K562 (cell line): ENCODE data around the gene CD300LG. TPM values are rescaled to one million over a fixed set of nuclear protein-coding genes. Genes with fewer than 3 reads are reported as not detected.

Experiments
- CREM ChIP-seq: IDR thresholded peaks from 2 replicates; pipeline ENCODE4 v1.6.1; 2014; ENCODE audit warnings: antibody characterized with exemption, low read depth
- MAZ ChIP-seq, 2 experiments: fragments of 450-650 bp in 1 of 2; sonication (generic) in 1 of 2; formaldehyde crosslinking; IDR thresholded peaks in 1 of 2; conservative IDR thresholded peaks in 1 of 2; 2 replicates each; pipeline versions ENCODE4 v1.4.0 to v1.5.0; 2020; ENCODE audit warnings: mild to moderate bottlenecking in 1 of 2, missing genetic modification reagents in 1 of 2
- MCM2 ChIP-seq: fragments of 450-650 bp; IDR thresholded peaks from 2 replicates; pipeline ENCODE4 v1.6.1; 2017; ENCODE audit warnings: low read depth, mild to moderate bottlenecking
- RAD21 ChIP-seq, 2 experiments: fragments of 250-450 bp in 1 of 2; fragments of 450-650 bp in 1 of 2; sonication (Bioruptor Pico) in 1 of 2; formaldehyde crosslinking in 1 of 2; IDR thresholded peaks in 1 of 2; conservative IDR thresholded peaks in 1 of 2; 2 replicates each; pipeline versions ENCODE4 v1.4.0 to v1.8.0; 2020 to 2022; ENCODE audit warnings: mild to moderate bottlenecking in 2 of 2, moderate library complexity in 1 of 2
- RBM17 ChIP-seq: fragments of 200-400 bp; formaldehyde crosslinking; IDR thresholded peaks from 2 replicates; pipeline ENCODE4 v1.6.1; 2017; ENCODE audit warnings: low read depth, mild to moderate bottlenecking, low read length, borderline replicate concordance
- RCOR1 ChIP-seq, 2 experiments: IDR thresholded peaks; 2 replicates each; pipeline ENCODE4 v1.6.1; 2012; ENCODE audit warnings: low read depth in 2 of 2, low read length in 2 of 2, borderline replicate concordance in 1 of 2, improper control_type of control experiment in 1 of 2
- SAFB2 ChIP-seq: fragments of 200-400 bp; formaldehyde crosslinking; IDR thresholded peaks from 2 replicates; pipeline ENCODE4 v1.6.1; 2018; ENCODE audit warnings: borderline replicate concordance, low read length, low read depth, moderate library complexity; ENCODE audit not compliant: severe bottlenecking
- SMAD4 ChIP-seq: fragments of 250-450 bp; sonication (Bioruptor Pico); conservative IDR thresholded peaks from 2 replicates; pipeline ENCODE4 v1.8.0; 2021; ENCODE audit warnings: inconsistent platforms, mild to moderate bottlenecking, moderate library complexity
- STAG1 ChIP-seq: sonication (generic); formaldehyde crosslinking; IDR thresholded peaks from 2 replicates; pipeline ENCODE4 v1.5.0; 2020; ENCODE audit warnings: missing genetic modification reagents, borderline replicate concordance
- XRCC5 ChIP-seq: fragments of 200-400 bp; formaldehyde crosslinking; IDR thresholded peaks from 2 replicates; pipeline ENCODE4 v1.6.1; 2017; ENCODE audit warnings: low read depth, mild to moderate bottlenecking, low read length
- ZBTB7A ChIP-seq: IDR thresholded peaks from 2 replicates; pipeline ENCODE4 v1.6.1; 2011; ENCODE audit warnings: low read depth, mild to moderate bottlenecking, low read length, moderate library complexity, borderline replicate concordance; ENCODE audit not compliant: control insufficient read depth
- ZC3H4 ChIP-seq: sonication (generic); formaldehyde crosslinking; IDR thresholded peaks from 2 replicates; pipeline ENCODE4 v1.9.0; 2021; ENCODE audit warnings: missing genetic modification reagents, borderline replicate concordance
- ZFP36 ChIP-seq: fragments of 150-350 bp; IDR thresholded peaks from 2 replicates; pipeline ENCODE4 v1.6.1; 2018; ENCODE audit warnings: low read length, low read depth; ENCODE audit not compliant: partially characterized antibody
- polyA plus RNA-seq, 8 experiments: library from polyadenylated mRNA; depleted of rRNA in 4 of 8; stranded (reverse) in 5 of 8; unstranded in 3 of 8; fragments of >200 nt; fragmentation: Nextera tagmentation in 2 of 8; fragmentation: Illumina TruSeq in 1 of 8; extraction: Ambion mirVana in 2 of 8; extraction: Trizol in 1 of 8; gene quantifications; 2 replicates each; pipeline versions ENCODE4 v1.2.1 to v1.2.3, GENCODE V29; 2011 to 2014; ENCODE audit warnings: inconsistent platforms in 1 of 8, missing spikeins in 1 of 8
- total RNA-seq, 7 experiments: library from RNA; depleted of rRNA in 6 of 7; stranded (reverse); fragments of >200 nt in 6 of 7; fragmentation: Illumina TruSeq in 2 of 7; extraction: Trizol in 2 of 7; gene quantifications; 2 replicates each; pipeline versions ENCODE4 v1.2.1 to v1.2.3, GENCODE V29; 2011 to 2021; ENCODE audit warnings: low replicate concordance in 1 of 7
- TF ChIP-seq, protein P1 (sequence below), 2 experiments: fragments of 450-650 bp; formaldehyde crosslinking in 1 of 2; IDR thresholded peaks; 2 replicates each; pipeline versions ENCODE4 v1.4.0 to v1.6.1; 2014 to 2020; ENCODE audit warnings: mild to moderate bottlenecking in 2 of 2, borderline replicate concordance in 1 of 2, low read depth in 1 of 2
- TF ChIP-seq, protein P2 (sequence below): fragments of 200-800 bp; sonication (Bioruptor generic); IDR thresholded peaks from 2 replicates; pipeline ENCODE4 v1.6.1; 2017; ENCODE audit warnings: missing genetic modification characterization, missing compliant biosample characterization
- TF ChIP-seq, protein P3 (sequence below): sonication (generic); formaldehyde crosslinking; IDR thresholded peaks from 2 replicates; pipeline ENCODE4 v1.8.0; 2022; ENCODE audit warnings: missing genetic modification reagents, mild to moderate bottlenecking, moderate library complexity, borderline replicate concordance

The CD300LG gene
- total and polyA plus RNA-seq, 9 of the 15 experiments (the other 6 are each of a cell fraction or from before 2014, with no cell fraction given): not detected

DNA sequence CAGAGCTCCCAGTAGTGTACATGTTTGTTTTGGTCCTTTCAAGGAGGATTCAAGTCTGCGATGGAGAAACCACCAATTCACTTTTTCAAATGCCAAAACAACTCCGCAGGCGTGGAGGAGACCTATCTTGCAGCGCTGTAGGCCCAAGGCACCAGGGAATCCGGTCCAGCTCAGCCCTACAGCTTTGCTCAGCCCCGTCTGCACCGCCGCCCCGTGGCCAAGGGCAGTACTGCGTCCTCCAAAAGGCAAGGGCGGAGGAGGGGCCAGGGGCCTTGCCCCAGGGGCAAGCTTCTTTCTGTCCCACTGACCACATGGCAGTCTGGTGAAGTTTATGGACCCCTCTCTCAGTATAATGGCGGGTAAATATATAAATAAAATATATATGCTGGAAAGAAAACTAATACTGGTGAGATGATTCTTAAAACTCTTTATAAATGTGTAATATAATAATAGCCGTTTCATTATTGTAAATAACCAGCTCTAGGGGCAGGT is 709 bp upstream of the CD300LG start (continued):
- TF ChIP-seq RBM17 (no peak), ZFP36 (peak; percentile 21), ZBTB7A (peak; percentile 87), SMAD4 (no peak), SAFB2 (no peak), XRCC5 (peak; percentile 78), ZC3H4 (CRISPR knock-in tag) (no peak), MCM2 (no peak), MAZ (CRISPR knock-in tag; conservative IDR thresholded peaks at IDR 0.05 in 1 of 2, IDR thresholded peaks at IDR 0.05 in 1 of 2) (peak in 1 of 2 experiments; percentile 53; a peak in 1 of 4 replicates), CREM (0 out of 2 replicates have a peak, but pooled peaks have one; percentile 39), RCOR1 (IDR thresholded peaks at IDR 0.05; ENCODE audit: borderline replicate concordance in 1 of 2, low read depth in 2 of 2, low read length in 2 of 2) (peak in 1 of 2 experiments; percentile 62; a peak in 1 of 4 replicates), RAD21 (CRISPR knock-in tag; conservative IDR thresholded peaks at IDR 0.05 in 1 of 2, IDR thresholded peaks at IDR 0.05 in 1 of 2) (peak; percentile 32 to 83; a peak in 3 of 4 replicates), STAG1 (CRISPR knock-in tag) (peak; percentile 66; the same call in 1 of the 2 replicates)
- TF ChIP-seq, protein P1, sequence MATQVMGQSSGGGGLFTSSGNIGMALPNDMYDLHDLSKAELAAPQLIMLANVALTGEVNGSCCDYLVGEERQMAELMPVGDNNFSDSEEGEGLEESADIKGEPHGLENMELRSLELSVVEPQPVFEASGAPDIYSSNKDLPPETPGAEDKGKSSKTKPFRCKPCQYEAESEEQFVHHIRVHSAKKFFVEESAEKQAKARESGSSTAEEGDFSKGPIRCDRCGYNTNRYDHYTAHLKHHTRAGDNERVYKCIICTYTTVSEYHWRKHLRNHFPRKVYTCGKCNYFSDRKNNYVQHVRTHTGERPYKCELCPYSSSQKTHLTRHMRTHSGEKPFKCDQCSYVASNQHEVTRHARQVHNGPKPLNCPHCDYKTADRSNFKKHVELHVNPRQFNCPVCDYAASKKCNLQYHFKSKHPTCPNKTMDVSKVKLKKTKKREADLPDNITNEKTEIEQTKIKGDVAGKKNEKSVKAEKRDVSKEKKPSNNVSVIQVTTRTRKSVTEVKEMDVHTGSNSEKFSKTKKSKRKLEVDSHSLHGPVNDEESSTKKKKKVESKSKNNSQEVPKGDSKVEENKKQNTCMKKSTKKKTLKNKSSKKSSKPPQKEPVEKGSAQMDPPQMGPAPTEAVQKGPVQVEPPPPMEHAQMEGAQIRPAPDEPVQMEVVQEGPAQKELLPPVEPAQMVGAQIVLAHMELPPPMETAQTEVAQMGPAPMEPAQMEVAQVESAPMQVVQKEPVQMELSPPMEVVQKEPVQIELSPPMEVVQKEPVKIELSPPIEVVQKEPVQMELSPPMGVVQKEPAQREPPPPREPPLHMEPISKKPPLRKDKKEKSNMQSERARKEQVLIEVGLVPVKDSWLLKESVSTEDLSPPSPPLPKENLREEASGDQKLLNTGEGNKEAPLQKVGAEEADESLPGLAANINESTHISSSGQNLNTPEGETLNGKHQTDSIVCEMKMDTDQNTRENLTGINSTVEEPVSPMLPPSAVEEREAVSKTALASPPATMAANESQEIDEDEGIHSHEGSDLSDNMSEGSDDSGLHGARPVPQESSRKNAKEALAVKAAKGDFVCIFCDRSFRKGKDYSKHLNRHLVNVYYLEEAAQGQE (IDR thresholded peaks at IDR 0.05; ENCODE audit: borderline replicate concordance): peak; percentile 67; the same call in 1 of the 2 replicates
- TF ChIP-seq, protein P1 (CRISPR knock-in tag; IDR thresholded peaks at IDR 0.05; ENCODE audit: low read depth): no peak
- TF ChIP-seq, protein P2, sequence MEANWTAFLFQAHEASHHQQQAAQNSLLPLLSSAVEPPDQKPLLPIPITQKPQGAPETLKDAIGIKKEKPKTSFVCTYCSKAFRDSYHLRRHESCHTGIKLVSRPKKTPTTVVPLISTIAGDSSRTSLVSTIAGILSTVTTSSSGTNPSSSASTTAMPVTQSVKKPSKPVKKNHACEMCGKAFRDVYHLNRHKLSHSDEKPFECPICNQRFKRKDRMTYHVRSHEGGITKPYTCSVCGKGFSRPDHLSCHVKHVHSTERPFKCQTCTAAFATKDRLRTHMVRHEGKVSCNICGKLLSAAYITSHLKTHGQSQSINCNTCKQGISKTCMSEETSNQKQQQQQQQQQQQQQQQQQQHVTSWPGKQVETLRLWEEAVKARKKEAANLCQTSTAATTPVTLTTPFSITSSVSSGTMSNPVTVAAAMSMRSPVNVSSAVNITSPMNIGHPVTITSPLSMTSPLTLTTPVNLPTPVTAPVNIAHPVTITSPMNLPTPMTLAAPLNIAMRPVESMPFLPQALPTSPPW (CRISPR knock-in tag): peak; percentile 61
- TF ChIP-seq, protein P3, sequence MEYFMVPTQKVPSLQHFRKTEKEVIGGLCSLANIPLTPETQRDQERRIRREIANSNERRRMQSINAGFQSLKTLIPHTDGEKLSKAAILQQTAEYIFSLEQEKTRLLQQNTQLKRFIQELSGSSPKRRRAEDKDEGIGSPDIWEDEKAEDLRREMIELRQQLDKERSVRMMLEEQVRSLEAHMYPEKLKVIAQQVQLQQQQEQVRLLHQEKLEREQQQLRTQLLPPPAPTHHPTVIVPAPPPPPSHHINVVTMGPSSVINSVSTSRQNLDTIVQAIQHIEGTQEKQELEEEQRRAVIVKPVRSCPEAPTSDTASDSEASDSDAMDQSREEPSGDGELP (CRISPR knock-in tag): peak; percentile 35; the same call in 1 of the 2 replicates
